T-helper 2 cell treated with Interferon-gamma antibody and Interleukin-4, amounts not matched to agents 5 μg/mL and 100 μg/mL, for 36 hours (primary cell): ENCODE data around the gene COG2.
"Not testable (repeated sequence)": the region's sequence is repeated elsewhere in the genome, so short reads cannot be mapped to it uniquely, and the experiment has no call there.

ENCODE experiments used
- DNase-seq: peaks from one replicate; pipeline ENCODE4 v3.0.0; 2021; ENCODE audit warnings: low spot score
- H3K27ac Mint-ChIP-seq: one replicate; pipeline ENCODE4 v1.8.0; 2021; ENCODE audit warnings: mild to moderate bottlenecking, mixed read lengths
- H3K27me3 Mint-ChIP-seq: one replicate; pipeline ENCODE4 v1.8.0; 2021; ENCODE audit warnings: low read depth, mixed read lengths
- H3K36me3 Mint-ChIP-seq: one replicate; pipeline ENCODE4 v1.8.0; 2021; ENCODE audit warnings: low read depth, mixed read lengths
- H3K4me1 Mint-ChIP-seq: one replicate; pipeline ENCODE4 v1.8.0; 2021; ENCODE audit warnings: low read depth, mixed read lengths
- H3K4me3 Mint-ChIP-seq: one replicate; pipeline ENCODE4 v1.8.0; 2022; ENCODE audit warnings: mild to moderate bottlenecking, moderate library complexity, mixed read lengths
- H3K9me3 Mint-ChIP-seq: one replicate; pipeline ENCODE4 v1.8.0; 2021; ENCODE audit warnings: mixed read lengths

COG2 gene

DNA sequence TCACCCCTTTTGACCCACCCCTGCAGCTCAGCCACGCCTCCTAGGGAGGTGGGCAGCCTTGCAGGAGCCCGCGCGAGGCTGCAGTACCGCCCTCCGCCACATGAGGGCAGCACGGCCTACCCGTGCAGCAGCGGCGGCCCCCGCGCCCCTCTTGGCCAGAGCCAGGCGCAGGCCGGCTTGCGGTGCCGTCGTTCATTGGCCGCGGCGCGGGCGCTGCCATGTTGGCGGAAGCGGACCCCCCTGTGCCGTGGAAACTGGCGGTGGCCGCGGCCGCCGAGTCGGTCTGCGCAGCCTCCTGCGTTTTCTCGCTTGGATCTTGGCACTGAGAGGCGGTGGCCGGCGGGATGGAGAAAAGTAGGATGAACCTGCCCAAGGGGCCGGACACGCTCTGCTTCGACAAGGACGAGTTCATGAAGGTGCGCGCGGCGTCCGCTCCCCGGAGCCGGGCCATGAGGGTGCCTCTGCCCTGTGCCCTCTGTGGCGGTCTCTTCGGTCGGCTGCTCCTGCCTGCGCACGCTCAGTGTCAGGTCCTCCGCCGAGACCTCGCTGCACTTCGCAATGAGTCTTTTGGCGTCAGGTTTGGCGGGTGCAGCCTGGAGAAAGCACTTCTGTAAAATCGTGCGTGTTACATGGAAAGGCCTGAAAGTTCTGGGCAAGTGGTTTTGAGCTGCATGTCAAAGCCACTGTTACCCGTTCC is at the start of gene COG2:
Gene COG2 (plus strand): TSS at position 219 of the 697 bp plus-strand sequence. CDS start 126 bp downstream, at position 345.
- DNase-seq = peak; percentile 97
- Mint-ChIP-seq H3K4me1 (peaks cover 36% of the 10 kb centered on the region), H3K4me3 (peak within 1 kb of the TSS; percentile 96), H3K27ac (peak within 1 kb of the TSS; percentile 96), H3K9me3 (no peaks in the 10 kb centered on the region), H3K36me3 (peaks cover 6% of the 10 kb centered on the region), H3K27me3 (peaks cover 15% of the 10 kb centered on the region)

DNA sequence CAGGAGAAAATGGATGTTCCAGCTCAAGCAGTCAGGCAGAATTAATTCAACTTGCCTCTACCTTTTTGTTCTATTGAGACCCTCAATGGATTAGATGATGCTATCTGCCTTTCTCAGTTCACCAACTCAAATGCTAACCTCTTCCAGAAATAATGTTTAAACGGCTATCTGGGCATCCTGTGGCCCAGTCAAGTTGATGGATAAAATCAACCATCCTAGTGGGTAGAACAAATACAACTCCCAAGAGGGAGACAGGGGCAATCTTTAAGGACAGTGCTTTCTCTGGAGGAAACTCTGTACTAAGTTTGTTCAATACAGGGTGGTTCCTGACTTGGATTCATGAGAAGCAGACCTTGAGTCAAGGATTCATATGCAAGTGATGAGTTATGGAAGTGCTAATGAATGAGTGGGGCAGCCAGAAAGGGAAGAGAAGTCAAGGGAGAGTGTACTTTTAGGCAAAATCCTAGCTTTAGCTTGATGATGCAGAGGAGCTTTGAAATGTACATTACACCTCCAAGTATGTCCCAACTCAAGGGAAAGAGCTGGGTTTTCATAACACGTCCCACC is 49.4 kb upstream of the COG2 start:
- Mint-ChIP-seq H3K9me3 (no peaks in the 10 kb centered on the region), H3K4me1 (no peaks in the 10 kb centered on the region), H3K36me3 (no peaks in the 10 kb centered on the region), H3K4me3 (no peak overlapping the region), H3K27me3 (peaks cover 3% of the 10 kb centered on the region), H3K27ac (no peak overlapping the region)
- DNase-seq = no peak

DNA sequence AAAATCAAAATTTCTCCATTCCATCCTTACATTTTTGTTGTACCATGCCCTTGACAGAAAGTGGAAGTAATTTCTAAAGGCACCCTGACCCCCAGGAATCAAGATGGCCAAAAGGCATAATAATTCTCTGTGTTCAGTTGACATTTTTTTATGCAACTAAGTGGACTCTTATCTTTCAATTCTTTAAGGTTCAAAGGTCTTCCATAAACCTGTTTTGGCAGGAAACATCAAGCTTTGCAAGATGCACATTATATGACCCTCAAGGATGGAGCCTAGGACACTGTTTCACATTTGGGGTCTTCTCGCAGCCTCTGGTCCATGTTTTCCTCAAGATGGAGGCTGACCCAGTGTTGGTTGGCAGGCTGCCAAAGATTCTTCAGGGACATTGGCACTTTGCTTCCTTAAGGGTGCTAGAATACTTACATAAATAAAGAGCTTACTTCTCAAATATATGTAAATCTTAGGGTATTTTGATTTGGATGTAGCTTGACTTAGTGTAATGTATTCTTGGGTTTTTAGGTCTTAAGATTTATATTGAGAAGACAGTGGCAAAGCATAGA is 48.0 kb upstream of the COG2 start:
- Mint-ChIP-seq H3K27me3 (peaks cover 3% of the 10 kb centered on the region), H3K4me1 (no peaks in the 10 kb centered on the region), H3K9me3 (no peaks in the 10 kb centered on the region), H3K4me3 (no peak overlapping the region), H3K36me3 (no peaks in the 10 kb centered on the region), H3K27ac (no peak overlapping the region)
- no peak for DNase-seq

DNA sequence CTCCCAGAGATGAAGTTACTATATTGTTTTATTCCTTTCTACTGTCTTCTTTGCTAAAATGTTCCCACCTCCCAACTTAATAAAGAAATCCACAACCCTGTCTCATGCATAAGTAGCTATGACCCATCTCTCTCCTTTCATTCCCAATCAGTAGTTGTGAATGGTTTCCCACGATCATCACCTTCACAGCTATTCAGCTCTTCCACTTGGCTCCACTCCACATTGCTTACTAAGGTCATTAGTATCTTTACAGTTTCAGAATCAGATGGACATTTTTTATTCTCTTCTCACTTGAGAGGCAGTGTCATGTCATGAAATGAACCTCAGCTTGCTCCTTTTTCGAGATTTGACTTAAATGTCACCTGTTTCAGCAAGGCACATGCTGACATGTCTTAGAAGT is 47.1 kb upstream of the COG2 start:
- no peaks in the 10 kb centered on the region for H3K9me3 Mint-ChIP-seq
- H3K36me3 Mint-ChIP-seq = no peaks in the 10 kb centered on the region
- no peaks in the 10 kb centered on the region for H3K4me1 Mint-ChIP-seq
- H3K4me3 Mint-ChIP-seq = no peak overlapping the region
- no peak for DNase-seq
- peaks cover 3% of the 10 kb centered on the region for H3K27me3 Mint-ChIP-seq
- H3K27ac Mint-ChIP-seq = no peak overlapping the region

DNA sequence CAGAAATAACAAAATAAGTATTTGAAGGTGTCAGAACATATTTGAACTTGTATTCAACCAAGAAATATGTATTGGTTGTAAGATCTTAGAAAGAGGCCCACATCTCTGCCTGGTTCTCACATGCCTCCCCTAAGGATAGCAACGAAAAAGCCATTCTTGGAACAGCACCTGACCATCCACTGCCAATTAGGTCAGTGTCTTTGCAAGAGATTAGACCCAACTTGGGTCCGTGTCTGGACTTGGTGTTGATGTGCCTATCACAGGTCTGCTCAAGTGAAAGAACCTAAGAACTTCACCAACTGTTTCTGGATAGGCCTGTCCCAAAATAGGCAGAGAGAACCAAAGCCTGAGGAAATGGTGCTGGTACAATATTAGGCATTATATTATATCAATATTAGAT is 46.0 kb upstream of the COG2 start:
- H3K27me3 Mint-ChIP-seq = peaks cover 3% of the 10 kb centered on the region
- H3K4me3 Mint-ChIP-seq = no peak overlapping the region
- H3K36me3 Mint-ChIP-seq = no peaks in the 10 kb centered on the region
- DNase-seq = no peak
- H3K9me3 Mint-ChIP-seq = no peaks in the 10 kb centered on the region
- H3K4me1 Mint-ChIP-seq = no peaks in the 10 kb centered on the region
- no peak overlapping the region for H3K27ac Mint-ChIP-seq

DNA sequence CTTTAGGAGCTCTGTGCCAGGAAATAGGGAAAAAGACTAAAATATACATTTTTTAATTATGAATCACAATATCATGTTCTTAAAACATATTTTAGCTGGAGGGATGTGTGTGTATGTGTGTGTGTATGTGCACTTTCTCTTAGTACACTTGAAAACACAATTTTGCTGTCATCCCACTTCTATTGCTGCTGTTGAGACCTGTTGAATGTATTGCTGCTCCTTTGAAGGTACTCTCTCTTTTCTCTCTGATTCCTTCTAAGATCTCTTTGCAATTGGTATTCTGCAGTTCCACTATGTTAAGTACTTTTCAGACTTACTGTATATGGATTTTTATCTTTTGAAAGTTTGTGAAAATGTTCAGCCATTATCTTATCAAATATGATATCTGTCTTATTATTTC is 43.5 kb upstream of the COG2 start:
- no peaks in the 10 kb centered on the region for H3K27me3 Mint-ChIP-seq
- no peaks in the 10 kb centered on the region for H3K4me1 Mint-ChIP-seq
- no peak overlapping the region for H3K27ac Mint-ChIP-seq
- H3K9me3 Mint-ChIP-seq = no peaks in the 10 kb centered on the region
- H3K4me3 Mint-ChIP-seq = no peak overlapping the region
- no peak for DNase-seq
- no peaks in the 10 kb centered on the region for H3K36me3 Mint-ChIP-seq

GRCh38 chr1:230599926-230600656 is 42.2 kb upstream of the COG2 start:
- Mint-ChIP-seq H3K36me3 (no peaks in the 10 kb centered on the region), H3K9me3 (no peaks in the 10 kb centered on the region), H3K4me1 (no peaks in the 10 kb centered on the region), H3K27me3 (no peaks in the 10 kb centered on the region), H3K4me3 (no peak overlapping the region), H3K27ac (no peak overlapping the region)
- DNase-seq = no peak

GRCh38 chr1:230600657-230601400 is 41.5 kb upstream of the COG2 start:
- not testable (repeated sequence) for H3K4me3 Mint-ChIP-seq, DNase-seq, H3K36me3 Mint-ChIP-seq, H3K9me3 Mint-ChIP-seq, H3K4me1 Mint-ChIP-seq, H3K27me3 Mint-ChIP-seq, H3K27ac Mint-ChIP-seq

DNA sequence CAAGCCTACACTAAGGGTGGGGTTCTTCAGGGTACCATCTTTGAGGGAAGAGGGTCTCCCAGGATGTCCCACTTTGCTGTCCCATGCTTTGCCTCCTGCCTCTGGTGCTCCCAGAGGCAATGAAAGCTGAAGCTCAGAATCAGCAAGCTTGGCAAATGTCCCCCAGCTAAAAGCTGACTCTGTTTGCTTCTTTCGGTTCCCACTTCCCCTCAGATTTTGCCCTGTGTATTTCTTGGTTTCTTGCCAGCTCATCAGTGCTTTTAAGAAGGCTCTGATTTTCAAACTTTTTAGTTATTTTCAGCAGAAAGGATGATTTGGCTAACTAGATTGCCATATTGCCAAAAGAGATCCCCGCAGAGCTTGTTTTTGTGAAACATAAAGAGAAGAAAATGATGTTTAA is 33.1 kb upstream of the COG2 start:
- no peak overlapping the region for H3K27ac Mint-ChIP-seq
- no peaks in the 10 kb centered on the region for H3K9me3 Mint-ChIP-seq
- peaks cover 5% of the 10 kb centered on the region for H3K27me3 Mint-ChIP-seq
- H3K4me3 Mint-ChIP-seq = no peak overlapping the region
- no peaks in the 10 kb centered on the region for H3K36me3 Mint-ChIP-seq
- no peak for DNase-seq
- H3K4me1 Mint-ChIP-seq = no peaks in the 10 kb centered on the region

DNA sequence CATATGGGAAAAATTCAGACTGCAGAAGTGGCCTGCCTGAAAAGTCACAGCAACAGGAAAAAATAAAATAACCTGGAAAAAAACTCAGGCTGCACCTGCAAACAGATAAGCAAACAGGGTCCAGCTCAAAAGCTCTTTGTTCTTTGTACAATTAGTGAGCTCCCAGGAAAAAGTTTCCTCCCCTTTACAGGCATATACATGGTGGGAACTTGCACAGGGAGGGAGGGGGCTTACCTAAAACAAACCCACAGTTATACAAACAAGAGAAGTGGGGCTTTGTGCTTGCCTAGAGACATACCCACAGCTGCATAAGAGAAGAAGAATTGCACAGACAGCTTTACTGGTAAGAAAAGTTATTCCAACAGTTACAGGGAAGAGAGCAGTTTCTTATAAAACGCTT is 31.7 kb upstream of the COG2 start:
- Mint-ChIP-seq H3K4me3 (no peak overlapping the region), H3K4me1 (no peaks in the 10 kb centered on the region), H3K36me3 (no peaks in the 10 kb centered on the region), H3K27ac (no peak overlapping the region), H3K27me3 (peaks cover 8% of the 10 kb centered on the region), H3K9me3 (no peaks in the 10 kb centered on the region)
- DNase-seq = no peak

DNA sequence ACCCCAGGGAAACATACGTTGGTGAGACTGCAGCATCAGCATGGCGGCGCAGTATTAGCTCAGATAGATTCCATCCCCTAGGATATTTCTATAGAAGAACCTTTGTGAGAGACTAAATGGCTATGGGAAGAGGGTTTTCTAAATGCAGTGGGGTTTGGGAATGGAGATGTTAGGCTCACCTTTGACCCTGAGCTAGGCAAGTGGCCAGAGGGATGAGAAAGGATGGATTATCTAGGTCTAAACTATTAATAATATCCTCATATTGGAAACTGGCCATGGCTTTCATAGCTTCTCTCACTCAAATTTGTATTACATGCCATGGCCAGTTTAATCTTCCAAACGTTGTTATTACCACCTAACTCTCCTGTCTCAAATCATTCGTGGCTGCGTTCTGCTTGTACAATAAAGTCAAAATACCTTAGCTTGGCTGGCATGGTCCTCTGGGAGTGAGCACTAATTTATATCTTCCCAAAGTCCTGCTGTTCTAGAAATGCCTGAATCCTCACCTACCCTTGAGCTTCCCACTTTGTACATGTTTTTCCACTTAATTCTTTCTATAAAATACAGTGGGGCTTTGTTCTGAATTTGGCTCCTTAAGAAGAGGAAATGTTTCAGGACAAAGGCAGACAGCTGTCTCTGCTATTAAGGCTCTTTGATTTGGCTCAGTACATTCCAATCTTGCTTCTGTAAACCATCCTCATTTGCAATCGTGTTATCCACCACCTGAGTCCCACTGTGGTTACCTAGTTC is 31.0 kb upstream of the COG2 start:
- H3K36me3 Mint-ChIP-seq = no peaks in the 10 kb centered on the region
- no peak overlapping the region for H3K27ac Mint-ChIP-seq
- DNase-seq = no peak
- H3K27me3 Mint-ChIP-seq = peaks cover 9% of the 10 kb centered on the region
- H3K4me1 Mint-ChIP-seq = no peaks in the 10 kb centered on the region
- no peaks in the 10 kb centered on the region for H3K9me3 Mint-ChIP-seq
- H3K4me3 Mint-ChIP-seq = no peak overlapping the region

GRCh38 chr1:230611878-230612235 is 30.4 kb upstream of the COG2 start:
- Mint-ChIP-seq H3K4me3 (no peak overlapping the region), H3K27ac (no peak overlapping the region), H3K9me3 (no peaks in the 10 kb centered on the region), H3K4me1 (no peaks in the 10 kb centered on the region), H3K36me3 (no peaks in the 10 kb centered on the region), H3K27me3 (peaks cover 11% of the 10 kb centered on the region)
- no peak for DNase-seq

GRCh38 chr1:230612651-230613050 is 29.6 kb upstream of the COG2 start:
- DNase-seq = no peak
- Mint-ChIP-seq H3K36me3 (no peaks in the 10 kb centered on the region), H3K27ac (no peak overlapping the region), H3K4me3 (no peak overlapping the region), H3K9me3 (no peaks in the 10 kb centered on the region), H3K27me3 (peaks cover 11% of the 10 kb centered on the region), H3K4me1 (no peaks in the 10 kb centered on the region)
